Endothelial cell (in vitro differentiated cells): ENCODE data around the gene SND1. TPM values are rescaled to one million over a fixed set of nuclear protein-coding genes. Genes with fewer than 3 reads are reported as not detected.
A peak's percentile ranks its signal among the peaks of the same experiment; 100 is the strongest.

Experiments
- DNase-seq: peaks from one replicate; pipeline ENCODE4 v3.0.0; 2021; ENCODE audit warnings: low spot score
- H3K27ac Mint-ChIP-seq: one replicate; pipeline ENCODE4 v1.8.0; 2021; ENCODE audit warnings: mixed read lengths, inconsistent platforms; ENCODE audit not compliant: unreplicated experiment
- H3K27me3 Mint-ChIP-seq: one replicate; pipeline ENCODE4 v1.8.0; 2021; ENCODE audit warnings: mild to moderate bottlenecking, moderate library complexity, mixed read lengths, inconsistent platforms; ENCODE audit not compliant: unreplicated experiment
- H3K36me3 Mint-ChIP-seq: one replicate; pipeline ENCODE4 v1.8.0; 2021; ENCODE audit warnings: mild to moderate bottlenecking, low read depth, mixed read lengths, inconsistent platforms; ENCODE audit not compliant: unreplicated experiment
- H3K4me1 Mint-ChIP-seq: one replicate; pipeline ENCODE4 v1.8.0; 2021; ENCODE audit warnings: mild to moderate bottlenecking, mixed read lengths, inconsistent platforms; ENCODE audit not compliant: unreplicated experiment
- H3K4me3 Mint-ChIP-seq: one replicate; pipeline ENCODE4 v1.8.0; 2021; ENCODE audit warnings: mild to moderate bottlenecking, mixed read lengths, inconsistent platforms; ENCODE audit not compliant: unreplicated experiment
- H3K9me3 Mint-ChIP-seq: one replicate; pipeline ENCODE4 v1.8.0; 2021; ENCODE audit warnings: mixed read lengths, inconsistent platforms; ENCODE audit not compliant: unreplicated experiment
- total RNA-seq: library from RNA; stranded (reverse); fragmentation: NEBNext Ultra II Directional; extraction: Animal tissue kit (Norgen Biotek cat#: 25700); gene quantifications from one replicate; pipeline ENCODE4 v1.2.1, GENCODE V29; 2021; ENCODE audit not compliant: unreplicated experiment
- TF ChIP-seq, protein P1 (sequence below): fragments of 200-600 bp; sonication (generic); IDR thresholded peaks from one replicate; pipeline ENCODE4 v1.5.0; 2021; ENCODE audit warnings: antibody characterized with exemption; ENCODE audit not compliant: unreplicated experiment

Gene SND1
- total RNA-seq, 1 donor from 2014 or later, result 375 TPM

DNA sequence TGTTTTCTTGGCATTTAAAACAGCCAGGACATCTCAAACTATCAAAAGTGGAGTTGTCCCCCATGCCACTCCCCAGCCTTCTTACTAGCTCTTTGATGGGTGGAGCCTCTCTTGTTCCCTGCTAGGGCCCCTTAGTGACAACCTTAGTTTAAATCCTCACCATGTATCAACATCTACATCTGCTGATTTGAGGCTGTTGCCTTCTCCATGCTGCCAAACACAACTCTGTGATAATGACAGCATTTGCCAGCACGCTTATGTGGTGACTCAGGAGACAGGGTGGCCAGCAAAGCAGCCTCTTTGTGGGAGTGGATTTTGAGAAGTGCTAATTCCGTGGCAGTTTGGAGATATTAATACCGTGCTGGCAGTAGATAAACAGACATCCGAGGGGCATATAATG lies 233.8 kb downstream of the SND1 start:
- Mint-ChIP-seq H3K36me3 (peaks cover 35% of the 10 kb centered on the region), H3K27me3 (no peaks in the 10 kb centered on the region), H3K4me3 (peak overlapping the region; percentile 32), H3K27ac (no peak overlapping the region), H3K9me3 (no peaks in the 10 kb centered on the region), H3K4me1 (peaks cover 59% of the 10 kb centered on the region)
- TF ChIP-seq, protein P1, sequence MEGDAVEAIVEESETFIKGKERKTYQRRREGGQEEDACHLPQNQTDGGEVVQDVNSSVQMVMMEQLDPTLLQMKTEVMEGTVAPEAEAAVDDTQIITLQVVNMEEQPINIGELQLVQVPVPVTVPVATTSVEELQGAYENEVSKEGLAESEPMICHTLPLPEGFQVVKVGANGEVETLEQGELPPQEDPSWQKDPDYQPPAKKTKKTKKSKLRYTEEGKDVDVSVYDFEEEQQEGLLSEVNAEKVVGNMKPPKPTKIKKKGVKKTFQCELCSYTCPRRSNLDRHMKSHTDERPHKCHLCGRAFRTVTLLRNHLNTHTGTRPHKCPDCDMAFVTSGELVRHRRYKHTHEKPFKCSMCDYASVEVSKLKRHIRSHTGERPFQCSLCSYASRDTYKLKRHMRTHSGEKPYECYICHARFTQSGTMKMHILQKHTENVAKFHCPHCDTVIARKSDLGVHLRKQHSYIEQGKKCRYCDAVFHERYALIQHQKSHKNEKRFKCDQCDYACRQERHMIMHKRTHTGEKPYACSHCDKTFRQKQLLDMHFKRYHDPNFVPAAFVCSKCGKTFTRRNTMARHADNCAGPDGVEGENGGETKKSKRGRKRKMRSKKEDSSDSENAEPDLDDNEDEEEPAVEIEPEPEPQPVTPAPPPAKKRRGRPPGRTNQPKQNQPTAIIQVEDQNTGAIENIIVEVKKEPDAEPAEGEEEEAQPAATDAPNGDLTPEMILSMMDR, result no peak
- no peak for DNase-seq

DNA sequence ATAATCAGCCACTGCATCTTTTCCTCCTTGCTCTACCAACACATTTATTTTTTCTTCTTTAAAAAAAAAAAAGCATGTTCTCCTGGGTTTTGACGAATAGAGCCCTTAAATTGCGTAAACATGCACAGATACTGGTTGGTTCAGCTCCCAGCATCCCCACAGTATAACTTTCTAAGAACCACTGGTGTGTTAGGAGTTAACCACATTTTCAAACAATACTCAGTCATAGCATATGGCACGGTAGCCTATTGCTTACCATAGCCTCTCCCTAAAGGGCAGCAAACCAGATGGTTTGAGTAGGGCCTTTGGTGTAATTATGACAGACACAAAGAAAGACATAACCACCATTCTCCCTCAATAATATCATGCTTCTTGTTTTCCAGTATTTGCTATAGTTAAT lies 234.3 kb downstream of the SND1 start:
- peaks cover 55% of the 10 kb centered on the region for H3K4me1 Mint-ChIP-seq
- H3K4me3 Mint-ChIP-seq, result no peak overlapping the region
- DNase-seq, result no peak
- no peaks in the 10 kb centered on the region for H3K9me3 Mint-ChIP-seq
- no peaks in the 10 kb centered on the region for H3K27me3 Mint-ChIP-seq
- H3K27ac Mint-ChIP-seq, result no peak overlapping the region
- TF ChIP-seq, protein P1, result no peak
- peaks cover 38% of the 10 kb centered on the region for H3K36me3 Mint-ChIP-seq

DNA sequence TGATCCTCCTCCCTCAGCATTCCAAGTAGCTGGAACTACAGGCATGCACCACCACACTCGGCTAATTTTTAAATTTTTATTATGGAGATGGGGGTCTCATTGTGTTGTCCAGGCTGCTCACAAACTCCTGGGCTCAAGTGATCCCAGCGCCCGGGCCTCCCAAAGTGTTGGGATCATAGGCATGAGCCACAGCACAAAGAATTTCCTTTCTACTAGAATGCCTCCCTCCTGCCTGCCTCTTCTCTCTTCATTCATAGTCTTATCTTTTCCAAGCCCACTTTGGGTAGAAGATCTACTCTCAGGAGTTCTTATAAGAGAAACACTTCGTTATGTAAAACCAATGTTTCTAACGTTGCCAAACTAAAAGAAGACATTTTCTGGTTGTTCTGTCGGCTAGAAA lies 235.1 kb downstream of the SND1 start:
- DNase-seq, result no peak
- H3K27me3 Mint-ChIP-seq, result no peaks in the 10 kb centered on the region
- TF ChIP-seq, protein P1, result no peak
- peak overlapping the region; percentile 82 for H3K27ac Mint-ChIP-seq
- H3K4me1 Mint-ChIP-seq, result peaks cover 47% of the 10 kb centered on the region
- H3K9me3 Mint-ChIP-seq, result no peaks in the 10 kb centered on the region
- peaks cover 46% of the 10 kb centered on the region for H3K36me3 Mint-ChIP-seq
- peak overlapping the region; percentile 70 for H3K4me3 Mint-ChIP-seq

DNA sequence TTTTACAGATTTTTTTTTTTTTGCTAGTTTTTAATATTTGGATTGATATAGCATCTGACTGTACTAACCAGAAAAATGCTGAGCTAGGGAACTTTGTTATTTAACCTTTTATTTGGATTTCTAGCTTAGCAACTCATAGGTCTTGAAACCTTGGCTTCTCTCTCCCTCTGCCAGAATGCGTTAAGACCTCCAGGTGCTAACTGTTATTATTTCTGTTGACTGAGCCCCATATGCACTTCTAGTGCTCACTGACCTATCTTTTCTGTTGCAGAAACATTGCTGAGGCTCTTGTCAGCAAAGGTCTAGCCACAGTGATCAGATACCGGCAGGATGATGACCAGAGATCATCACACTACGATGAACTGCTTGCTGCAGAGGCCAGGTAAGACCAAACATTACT lies 235.6 kb downstream of the SND1 start:
- H3K27ac Mint-ChIP-seq, result no peak overlapping the region
- H3K27me3 Mint-ChIP-seq, result no peaks in the 10 kb centered on the region
- no peaks in the 10 kb centered on the region for H3K9me3 Mint-ChIP-seq
- peaks cover 50% of the 10 kb centered on the region for H3K36me3 Mint-ChIP-seq
- peaks cover 46% of the 10 kb centered on the region for H3K4me1 Mint-ChIP-seq
- H3K4me3 Mint-ChIP-seq, result peak overlapping the region; percentile 57
- DNase-seq, result no peak
- TF ChIP-seq, protein P1, result no peak

DNA sequence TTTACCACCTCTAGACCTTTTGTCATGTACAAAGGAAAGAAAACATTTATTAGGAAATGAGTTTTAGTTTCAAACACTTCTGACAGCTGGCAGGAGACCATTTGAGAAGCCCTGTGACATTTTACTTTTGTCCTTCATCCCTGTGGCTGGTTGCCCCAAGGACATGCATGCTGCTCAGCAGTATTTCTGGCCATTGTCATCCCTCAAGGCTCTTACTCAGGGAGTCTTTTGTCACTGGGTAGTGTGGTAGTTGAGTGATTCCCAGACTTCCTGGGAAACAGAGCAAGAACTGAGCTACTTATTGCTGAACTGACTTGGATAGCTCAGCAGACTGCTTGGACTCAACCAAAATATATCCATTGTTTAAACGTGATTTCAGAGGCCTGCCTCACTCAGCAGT lies 236.4 kb downstream of the SND1 start:
- no peaks in the 10 kb centered on the region for H3K9me3 Mint-ChIP-seq
- no peaks in the 10 kb centered on the region for H3K27me3 Mint-ChIP-seq
- H3K36me3 Mint-ChIP-seq, result peaks cover 54% of the 10 kb centered on the region
- H3K4me3 Mint-ChIP-seq, result no peak overlapping the region
- TF ChIP-seq, protein P1, result no peak
- H3K27ac Mint-ChIP-seq, result no peak overlapping the region
- DNase-seq, result no peak
- H3K4me1 Mint-ChIP-seq, result peaks cover 46% of the 10 kb centered on the region
